Karpas-422 (cell line): ENCODE measurements around the gene DYNC1H1. TPM values are rescaled to one million over a fixed set of nuclear protein-coding genes. Genes with fewer than 3 reads are reported as not detected.

ENCODE experiments used
- DNase-seq: peaks from one replicate; pipeline ENCODE4 v3.0.0-alpha.2; 2015
- H2AFZ ChIP-seq: fragments of 200-600 bp; sonication (generic); 2 replicates; pipeline ENCODE4 v1.6.1; 2014; ENCODE audit warnings: antibody characterized with exemption, low read length, mixed read lengths
- H3K27ac ChIP-seq: fragments of 200-600 bp; sonication (generic); 2 replicates; pipeline ENCODE4 v1.5.1; 2014; ENCODE audit warnings: mild to moderate bottlenecking, low read length, moderate library complexity
- H3K27me3 ChIP-seq: fragments of 200-600 bp; sonication (generic); 2 replicates; pipeline ENCODE4 v1.6.1; 2014; ENCODE audit warnings: low read length, mixed read lengths
- H3K36me3 ChIP-seq: fragments of 200-600 bp; sonication (generic); 2 replicates; pipeline ENCODE4 v1.6.1; 2014; ENCODE audit warnings: low read length, mixed read lengths; ENCODE audit not compliant: insufficient read depth
- H3K4me1 ChIP-seq: fragments of 200-600 bp; sonication (generic); 2 replicates; pipeline ENCODE4 v1.6.1; 2014; ENCODE audit warnings: mild to moderate bottlenecking, low read length, mixed read lengths
- H3K4me2 ChIP-seq: fragments of 200-600 bp; sonication (generic); 2 replicates; pipeline ENCODE4 v1.6.1; 2014; ENCODE audit warnings: low read length, low read depth, mild to moderate bottlenecking; ENCODE audit not compliant: poor library complexity, severe bottlenecking
- H3K4me3 ChIP-seq: fragments of 200-600 bp; sonication (generic); 2 replicates; pipeline ENCODE4 v1.5.1; 2014; ENCODE audit warnings: mild to moderate bottlenecking, antibody characterized with exemption, low read length, mixed read lengths
- H3K79me2 ChIP-seq: fragments of 200-600 bp; sonication (generic); 2 replicates; pipeline ENCODE4 v1.6.1; 2014; ENCODE audit warnings: mild to moderate bottlenecking, low read length, mixed read lengths
- H3K9ac ChIP-seq: fragments of 200-600 bp; sonication (generic); 2 replicates; pipeline ENCODE4 v1.6.0; 2014; ENCODE audit warnings: low read length
- H3K9me2 ChIP-seq: fragments of 200-600 bp; sonication (generic), shearing (Covaris generic); replicated peaks from 2 replicates; pipeline ENCODE4 v1.6.0; 2014; ENCODE audit warnings: mild to moderate bottlenecking, low read length, moderate library complexity; ENCODE audit not compliant: insufficient read depth
- H3K9me3 ChIP-seq: fragments of 300-700, 200-600 bp; sonication (generic); 2 replicates; pipeline ENCODE4 v1.6.1; 2014; ENCODE audit warnings: low read length, mixed read lengths
- H4K20me1 ChIP-seq: fragments of 200-600 bp; sonication (generic); 2 replicates; pipeline ENCODE4 v1.6.1; 2014; ENCODE audit warnings: mild to moderate bottlenecking, antibody characterized with exemption, low read length, low read depth; ENCODE audit not compliant: insufficient read depth
- total RNA-seq: library from RNA; depleted of rRNA; stranded (reverse); fragments of >200 nt; shearing (Covaris generic); gene quantifications from 2 replicates; pipeline ENCODE4 v1.2.3, GENCODE V29; 2014; ENCODE audit warnings: low replicate concordance

The DYNC1H1 gene
- total RNA-seq, 1 experiment from 2014 or later: 240 TPM

GRCh38 chr14:102085948-102086708 is 121.8 kb downstream of the DYNC1H1 start:
- H3K4me1 ChIP-seq: peaks cover 43% of the 10 kb centered on the region
- H2AFZ ChIP-seq: no peak overlapping the region

GRCh38 chr14:102086709-102086971 is 122.3 kb downstream of the DYNC1H1 start:
- peak overlapping the region; percentile 83 for H3K4me3 ChIP-seq
- H3K9me2 ChIP-seq: no peaks in the 10 kb centered on the region
- no peak for DNase-seq
- H3K4me1 ChIP-seq: peaks cover 43% of the 10 kb centered on the region
- H2AFZ ChIP-seq: no peak overlapping the region
- H3K79me2 ChIP-seq: peaks cover 31% of the 10 kb centered on the region
- peak overlapping the region; percentile 85 for H3K27ac ChIP-seq
- peaks cover 38% of the 10 kb centered on the region for H4K20me1 ChIP-seq
- H3K9me3 ChIP-seq: no peaks in the 10 kb centered on the region
- H3K36me3 ChIP-seq: peaks cover 47% of the 10 kb centered on the region
- peak overlapping the region; percentile 96 for H3K4me2 ChIP-seq
- no peaks in the 10 kb centered on the region for H3K27me3 ChIP-seq
- peak overlapping the region; percentile 98 for H3K9ac ChIP-seq

More at GRCh38 chr14:102085948-102086708, 121.8 kb downstream of the DYNC1H1 start:
- peak overlapping the region; percentile 98 for H3K9ac ChIP-seq
- H3K9me2 ChIP-seq: no peaks in the 10 kb centered on the region
- peak; percentile 81 for DNase-seq
- H3K4me2 ChIP-seq: peak overlapping the region; percentile 96
- H3K79me2 ChIP-seq: peaks cover 31% of the 10 kb centered on the region
- H3K9me3 ChIP-seq: no peaks in the 10 kb centered on the region
- H4K20me1 ChIP-seq: peaks cover 40% of the 10 kb centered on the region
- H3K36me3 ChIP-seq: peaks cover 52% of the 10 kb centered on the region
- H3K4me3 ChIP-seq: peak overlapping the region; percentile 83
- H3K27me3 ChIP-seq: no peaks in the 10 kb centered on the region
- H3K27ac ChIP-seq: peak overlapping the region; percentile 85

GRCh38 chr14:102086972-102087761 is 122.8 kb downstream of the DYNC1H1 start, which contains the start of gene HSP90AA1:
HSP90AA1 (minus strand) TSS chr14:102087044; CDS start chr14:102086378, 666 bp downstream.
- Histone ChIP-seq H3K27ac (peak within 1 kb of the TSS; percentile 85), H3K36me3 (peaks cover 41% of the 10 kb centered on the region), H3K4me1 (peaks cover 43% of the 10 kb centered on the region), H2AFZ (peak within 1 kb of the TSS; percentile 57), H4K20me1 (peaks cover 33% of the 10 kb centered on the region), H3K27me3 (no peaks in the 10 kb centered on the region), H3K9ac (peak within 1 kb of the TSS; percentile 98), H3K79me2 (peaks cover 31% of the 10 kb centered on the region), H3K4me2 (peak within 1 kb of the TSS; percentile 96), H3K4me3 (peak within 1 kb of the TSS; percentile 83), H3K9me3 (no peaks in the 10 kb centered on the region), H3K9me2 (no peaks in the 10 kb centered on the region)
- DNase-seq: peak; percentile 99

DNA sequence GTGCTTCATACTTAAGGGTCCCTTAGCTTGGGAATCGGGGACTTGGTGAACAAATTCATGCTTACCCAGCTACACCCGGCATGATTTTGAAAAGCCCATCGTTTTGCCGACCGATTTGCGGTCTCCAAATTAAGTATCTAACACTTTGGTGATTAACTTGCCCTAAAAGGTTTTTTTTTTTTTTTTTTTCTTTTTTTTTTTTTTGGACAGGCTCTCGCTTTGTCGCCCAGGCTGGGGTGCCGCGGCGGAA is 123.3 kb downstream of the DYNC1H1 start:
- Histone ChIP-seq H3K36me3 (peaks cover 36% of the 10 kb centered on the region), H3K9me3 (no peaks in the 10 kb centered on the region), H3K27ac (peak overlapping the region; percentile 73), H3K4me1 (peaks cover 43% of the 10 kb centered on the region), H2AFZ (peak overlapping the region; percentile 57), H3K79me2 (peaks cover 31% of the 10 kb centered on the region), H4K20me1 (peaks cover 28% of the 10 kb centered on the region), H3K4me3 (peak overlapping the region; percentile 83), H3K4me2 (peak overlapping the region; percentile 86), H3K27me3 (no peaks in the 10 kb centered on the region), H3K9ac (peak overlapping the region; percentile 87), H3K9me2 (no peaks in the 10 kb centered on the region)
- no peak for DNase-seq

DNA sequence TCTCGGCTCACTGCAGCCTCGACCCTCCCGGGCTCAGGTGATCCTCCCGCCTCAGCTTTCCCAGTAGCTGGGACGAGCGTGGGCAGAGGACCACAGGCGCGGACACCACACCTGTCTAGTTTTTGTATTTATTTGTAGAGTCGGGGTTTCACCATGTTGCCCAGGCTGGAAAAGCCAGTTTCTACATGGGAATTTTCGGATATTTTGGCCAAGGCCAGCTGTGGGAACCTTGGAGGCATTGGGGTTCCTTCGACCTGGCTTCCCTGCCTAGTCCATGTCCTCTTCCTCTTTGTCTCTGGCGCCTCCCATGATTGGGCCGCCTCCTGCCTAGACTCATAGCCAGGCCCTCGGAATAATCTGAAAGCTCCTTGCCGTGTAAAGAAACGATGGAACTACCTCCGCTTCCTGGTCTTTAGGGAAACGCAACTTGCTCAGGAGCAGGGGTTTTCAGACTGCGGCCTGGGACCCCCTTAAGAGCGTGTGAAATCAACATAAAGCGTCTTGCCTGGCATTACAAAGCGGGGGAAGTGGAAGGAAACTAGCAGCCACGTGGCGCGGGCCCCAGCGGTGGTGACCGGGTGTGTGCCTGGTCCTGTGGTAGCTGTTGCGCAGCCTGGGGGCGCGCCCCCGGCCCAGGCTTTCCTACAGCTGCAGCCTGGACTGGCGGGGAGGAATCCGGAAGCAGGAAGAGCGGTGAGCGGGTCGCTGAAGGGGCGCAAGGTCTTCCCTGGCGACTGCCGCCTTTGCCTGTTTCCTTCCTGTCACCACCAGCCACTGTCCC is 123.8 kb downstream of the DYNC1H1 start:
- DNase-seq: peak; percentile 85
- peak overlapping the region; percentile 83 for H3K4me3 ChIP-seq
- H3K9me3 ChIP-seq: no peaks in the 10 kb centered on the region
- H3K9ac ChIP-seq: peak overlapping the region; percentile 87
- peaks cover 26% of the 10 kb centered on the region for H4K20me1 ChIP-seq
- H3K27ac ChIP-seq: no peak overlapping the region; the same call in 1 of the 2 replicates
- H3K79me2 ChIP-seq: peaks cover 31% of the 10 kb centered on the region
- peaks cover 43% of the 10 kb centered on the region for H3K4me1 ChIP-seq
- no peaks in the 10 kb centered on the region for H3K9me2 ChIP-seq
- no peaks in the 10 kb centered on the region for H3K27me3 ChIP-seq
- peaks cover 31% of the 10 kb centered on the region for H3K36me3 ChIP-seq
- peak overlapping the region; percentile 86 for H3K4me2 ChIP-seq
- H2AFZ ChIP-seq: peak overlapping the region; percentile 57; the same call in 1 of the 2 replicates

- Histone ChIP-seq H3K36me3 (peaks cover 15% of the 10 kb centered on the region), H3K4me2 (no peak overlapping the region), H2AFZ (no peak overlapping the region), H3K27ac (no peak overlapping the region), H4K20me1 (peaks cover 16% of the 10 kb centered on the region), H3K79me2 (peaks cover 24% of the 10 kb centered on the region), H3K27me3 (no peaks in the 10 kb centered on the region), H3K4me1 (peaks cover 28% of the 10 kb centered on the region), H3K9me3 (no peaks in the 10 kb centered on the region), H3K9ac (no peak overlapping the region), H3K9me2 (no peaks in the 10 kb centered on the region), H3K4me3 (no peak overlapping the region)
- peak; percentile 45 for DNase-seq
Measured at GRCh38 chr14:102089621-102090343, 125.4 kb downstream of the DYNC1H1 start.

DNA sequence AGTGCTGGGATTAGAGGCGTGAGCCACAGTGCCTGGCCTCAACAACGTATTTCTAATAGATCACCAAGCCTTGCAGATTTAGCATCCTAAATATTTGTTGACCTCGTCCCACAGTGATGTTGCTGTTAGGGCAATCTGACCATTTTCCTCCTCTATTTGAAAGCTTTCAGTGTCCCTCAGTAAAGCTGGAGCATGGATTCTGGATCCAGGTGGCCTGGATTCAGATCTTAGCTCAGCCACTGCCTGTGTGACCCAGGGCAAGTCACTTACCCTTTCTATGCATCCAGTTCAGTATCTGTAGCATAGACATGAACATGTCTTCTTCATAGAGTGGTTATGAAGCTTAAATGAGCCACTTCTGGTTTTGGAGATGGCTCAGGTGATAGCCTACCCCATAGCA is 126.3 kb downstream of the DYNC1H1 start:
- no peak overlapping the region for H3K4me2 ChIP-seq
- peak; percentile 50 for DNase-seq
- H3K9me2 ChIP-seq: no peaks in the 10 kb centered on the region
- peaks cover 15% of the 10 kb centered on the region for H3K79me2 ChIP-seq
- no peak overlapping the region for H2AFZ ChIP-seq
- no peak overlapping the region for H3K9ac ChIP-seq
- H3K36me3 ChIP-seq: peaks cover 6% of the 10 kb centered on the region
- H4K20me1 ChIP-seq: peaks cover 6% of the 10 kb centered on the region
- peaks cover 19% of the 10 kb centered on the region for H3K4me1 ChIP-seq
- H3K27ac ChIP-seq: no peak overlapping the region
- no peaks in the 10 kb centered on the region for H3K9me3 ChIP-seq
- no peaks in the 10 kb centered on the region for H3K27me3 ChIP-seq
- no peak overlapping the region for H3K4me3 ChIP-seq
